Neural crest cell (in vitro differentiated cells): ENCODE measurements around the gene KRT73. TPM values are rescaled to one million over a fixed set of nuclear protein-coding genes. Genes with fewer than 3 reads are reported as not detected.
A peak's percentile ranks its signal among the peaks of the same experiment; 100 is the strongest.

Experiments used
- DNase-seq: peaks from one replicate; pipeline ENCODE4 v3.0.0; 2021; ENCODE audit warnings: low read depth, mixed read lengths, low spot score
- H3K27ac Mint-ChIP-seq: one replicate; pipeline ENCODE4 v1.8.0; 2021; ENCODE audit warnings: mild to moderate bottlenecking, mixed read lengths; ENCODE audit not compliant: unreplicated experiment
- H3K27me3 Mint-ChIP-seq: 2 replicates; pipeline ENCODE4 v1.8.0; 2021; ENCODE audit warnings: low read depth, mild to moderate bottlenecking, mixed read lengths
- H3K36me3 Mint-ChIP-seq: 2 replicates; pipeline ENCODE4 v1.8.0; 2021; ENCODE audit warnings: low read depth, mild to moderate bottlenecking, mixed read lengths
- H3K4me1 Mint-ChIP-seq: 2 replicates; pipeline ENCODE4 v1.8.0; 2021; ENCODE audit warnings: mixed read lengths
- H3K4me3 Mint-ChIP-seq: one replicate; pipeline ENCODE4 v1.8.0; 2021; ENCODE audit warnings: mild to moderate bottlenecking, mixed read lengths
- H3K9me3 Mint-ChIP-seq: 2 replicates; pipeline ENCODE4 v1.8.0; 2021; ENCODE audit warnings: mixed read lengths
- total RNA-seq: library from RNA; stranded (reverse); gene quantifications from 2 replicates; pipeline ENCODE4 v1.2.1, GENCODE V29; 2021
- TF ChIP-seq, protein P1 (sequence below): fragments of 200-600 bp; sonication (generic); conservative IDR thresholded peaks from 2 replicates; pipeline ENCODE4 v1.5.0; 2021; ENCODE audit warnings: antibody characterized with exemption, mild to moderate bottlenecking

Gene KRT73
- total RNA-seq, 1 donor from 2014 or later, result not detected

DNA sequence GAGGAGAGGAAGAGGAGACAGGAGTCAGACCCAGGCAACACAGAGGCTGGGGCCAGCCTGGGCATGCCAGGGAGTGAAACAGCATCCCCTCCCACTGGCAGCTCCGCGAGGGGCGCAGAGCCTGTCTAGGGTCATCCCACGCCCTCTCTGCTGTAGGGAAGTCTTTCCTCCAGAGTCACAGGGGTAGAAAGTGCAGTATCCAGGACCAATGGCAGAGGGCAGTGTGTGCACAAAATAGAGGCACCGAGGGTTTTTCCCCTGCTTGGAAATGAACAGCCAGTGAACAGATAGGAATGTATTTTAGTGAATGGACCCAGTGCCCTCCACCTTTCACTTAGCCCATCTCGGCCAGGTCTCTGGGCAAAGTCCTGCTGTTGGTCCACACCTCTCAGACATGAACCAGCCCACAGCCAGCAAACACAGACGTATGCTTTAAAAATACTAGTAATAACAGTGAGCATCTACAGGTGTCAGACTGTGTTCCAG is 35.3 kb downstream of the KRT73 start:
- Mint-ChIP-seq H3K4me3 (no peak overlapping the region), H3K4me1 (no peaks in the 10 kb centered on the region), H3K9me3 (no peaks in the 10 kb centered on the region), H3K27me3 (peaks cover 30% of the 10 kb centered on the region), H3K36me3 (no peaks in the 10 kb centered on the region), H3K27ac (no peak overlapping the region)
- TF ChIP-seq, protein P1, sequence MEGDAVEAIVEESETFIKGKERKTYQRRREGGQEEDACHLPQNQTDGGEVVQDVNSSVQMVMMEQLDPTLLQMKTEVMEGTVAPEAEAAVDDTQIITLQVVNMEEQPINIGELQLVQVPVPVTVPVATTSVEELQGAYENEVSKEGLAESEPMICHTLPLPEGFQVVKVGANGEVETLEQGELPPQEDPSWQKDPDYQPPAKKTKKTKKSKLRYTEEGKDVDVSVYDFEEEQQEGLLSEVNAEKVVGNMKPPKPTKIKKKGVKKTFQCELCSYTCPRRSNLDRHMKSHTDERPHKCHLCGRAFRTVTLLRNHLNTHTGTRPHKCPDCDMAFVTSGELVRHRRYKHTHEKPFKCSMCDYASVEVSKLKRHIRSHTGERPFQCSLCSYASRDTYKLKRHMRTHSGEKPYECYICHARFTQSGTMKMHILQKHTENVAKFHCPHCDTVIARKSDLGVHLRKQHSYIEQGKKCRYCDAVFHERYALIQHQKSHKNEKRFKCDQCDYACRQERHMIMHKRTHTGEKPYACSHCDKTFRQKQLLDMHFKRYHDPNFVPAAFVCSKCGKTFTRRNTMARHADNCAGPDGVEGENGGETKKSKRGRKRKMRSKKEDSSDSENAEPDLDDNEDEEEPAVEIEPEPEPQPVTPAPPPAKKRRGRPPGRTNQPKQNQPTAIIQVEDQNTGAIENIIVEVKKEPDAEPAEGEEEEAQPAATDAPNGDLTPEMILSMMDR, result peak; percentile 81
- DNase-seq, result peak; percentile 64

DNA sequence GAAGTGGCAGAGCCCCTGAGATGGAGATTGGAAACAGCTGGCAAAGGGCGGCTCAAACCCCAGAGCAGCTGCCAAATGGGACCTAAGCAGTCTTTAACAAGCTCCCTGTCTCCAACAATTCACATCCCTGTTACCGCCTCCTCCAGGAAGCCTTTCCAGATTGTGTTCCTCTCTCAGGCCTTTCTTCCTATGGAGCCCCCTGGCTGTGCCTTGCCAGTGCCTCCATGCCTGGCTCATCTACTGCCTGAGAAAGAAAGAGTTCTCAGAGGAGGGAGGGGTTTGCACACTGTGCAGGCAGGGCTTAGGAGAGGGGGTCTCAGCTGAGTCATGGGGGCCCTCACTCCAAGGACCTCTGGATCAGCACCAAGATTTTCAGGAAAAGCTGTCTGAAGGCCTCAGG is 35.9 kb downstream of the KRT73 start:
- no peak overlapping the region for H3K27ac Mint-ChIP-seq
- no peak for DNase-seq
- peaks cover 26% of the 10 kb centered on the region for H3K27me3 Mint-ChIP-seq
- TF ChIP-seq, protein P1, result no peak
- no peaks in the 10 kb centered on the region for H3K4me1 Mint-ChIP-seq
- H3K36me3 Mint-ChIP-seq, result no peaks in the 10 kb centered on the region
- H3K4me3 Mint-ChIP-seq, result no peak overlapping the region
- no peaks in the 10 kb centered on the region for H3K9me3 Mint-ChIP-seq

DNA sequence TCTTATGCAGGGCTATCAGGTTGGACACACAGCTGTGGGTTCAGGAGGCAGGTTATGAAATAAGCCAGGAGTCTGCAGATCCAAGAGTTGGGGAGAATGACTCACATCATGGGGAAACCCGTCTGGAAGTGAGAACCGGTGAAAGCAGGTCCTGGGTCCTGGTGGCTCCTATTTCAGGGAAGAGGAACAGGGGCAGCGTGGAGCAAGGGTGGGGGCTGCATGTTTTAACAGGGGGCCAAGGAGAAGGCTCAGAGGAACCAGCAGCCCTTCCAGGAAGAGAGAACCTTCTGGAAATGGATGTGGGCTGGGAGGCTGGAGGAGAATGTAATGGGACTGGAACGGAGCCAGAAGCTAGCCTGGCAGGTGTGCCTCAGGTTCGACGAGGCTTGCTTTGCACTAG is 36.9 kb downstream of the KRT73 start:
- Mint-ChIP-seq H3K27me3 (peaks cover 18% of the 10 kb centered on the region), H3K4me1 (no peaks in the 10 kb centered on the region), H3K27ac (peak overlapping the region; percentile 4), H3K9me3 (no peaks in the 10 kb centered on the region), H3K36me3 (no peaks in the 10 kb centered on the region), H3K4me3 (no peak overlapping the region)
- DNase-seq, result no peak
- TF ChIP-seq, protein P1, result no peak

DNA sequence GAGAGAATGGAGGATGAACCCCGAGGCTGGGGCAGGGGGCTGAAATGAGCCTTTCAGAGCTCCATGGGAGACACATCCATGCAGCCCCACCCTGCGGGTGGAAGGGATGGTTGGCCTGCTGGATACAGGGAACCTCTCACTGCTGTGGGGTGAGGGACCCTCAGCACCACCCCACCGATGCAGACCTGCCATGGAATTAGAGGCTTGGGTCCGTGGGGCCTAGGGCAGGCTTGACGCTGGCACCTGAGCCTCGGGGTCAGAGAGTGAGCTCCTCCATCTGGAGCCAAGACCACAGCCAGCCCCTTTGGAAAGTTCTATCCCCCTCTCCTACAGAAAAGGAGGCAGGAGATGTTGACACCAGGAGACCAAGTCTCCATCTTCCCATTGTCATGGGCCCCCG is 37.3 kb downstream of the KRT73 start:
- Mint-ChIP-seq H3K9me3 (no peaks in the 10 kb centered on the region), H3K4me3 (no peak overlapping the region)

DNA sequence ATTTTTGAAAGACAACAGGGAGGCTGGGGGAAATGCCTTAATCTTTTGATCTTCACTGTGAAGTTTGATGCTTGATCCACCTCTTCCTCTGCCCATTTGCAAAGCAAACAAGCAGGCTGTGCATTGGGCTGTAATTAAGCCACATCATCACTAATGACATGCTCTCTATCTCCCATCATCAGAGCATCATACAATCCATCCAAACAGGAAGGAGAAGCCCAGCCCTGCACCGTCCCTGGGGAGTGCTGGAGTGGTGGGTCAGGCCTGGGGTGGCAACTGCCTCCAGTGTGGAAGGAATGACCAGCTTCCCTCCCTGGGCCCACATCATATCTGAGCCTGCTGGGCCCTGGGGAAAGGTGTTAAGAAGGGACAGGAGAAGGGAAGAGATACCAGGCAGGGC is 37.9 kb downstream of the KRT73 start:
- Mint-ChIP-seq H3K36me3 (no peaks in the 10 kb centered on the region), H3K4me1 (no peaks in the 10 kb centered on the region), H3K27me3 (peaks cover 15% of the 10 kb centered on the region), H3K9me3 (no peaks in the 10 kb centered on the region), H3K4me3 (no peak overlapping the region), H3K27ac (no peak overlapping the region)
- DNase-seq, result no peak
- TF ChIP-seq, protein P1, result no peak

More for the DNA sequence above, 37.3 kb downstream of the KRT73 start:
- Mint-ChIP-seq H3K36me3 (no peaks in the 10 kb centered on the region), H3K27me3 (peaks cover 15% of the 10 kb centered on the region), H3K4me1 (no peaks in the 10 kb centered on the region), H3K27ac (no peak overlapping the region)
- TF ChIP-seq, protein P1, result no peak
- DNase-seq, result no peak
